SJCRH30 (cell line): ENCODE measurements around the gene ZNF860. TPM values are rescaled to one million over a fixed set of nuclear protein-coding genes. Genes with fewer than 3 reads are reported as not detected.
"Not testable (repeated sequence)": the region's sequence is repeated elsewhere in the genome, so short reads cannot be mapped to it uniquely, and the experiment has no call there.

ENCODE experiments used
- DNase-seq, 2 experiments: peaks; one replicate each; pipeline ENCODE4 v3.0.0-alpha.2; 2015 to 2020
- H3K27ac ChIP-seq: fragments of 250-450 bp; sonication (Bioruptor Pico); 2 replicates; pipeline ENCODE4 v1.5.1; 2020; ENCODE audit warnings: mild to moderate bottlenecking, moderate library complexity
- H3K27me3 ChIP-seq: fragments of 250-450 bp; sonication (Bioruptor Pico); 2 replicates; pipeline ENCODE4 v1.5.1; 2020; ENCODE audit warnings: mild to moderate bottlenecking, moderate library complexity
- H3K36me3 ChIP-seq: fragments of 250-450 bp; sonication (Bioruptor Pico); 2 replicates; pipeline ENCODE4 v1.5.1; 2020; ENCODE audit warnings: mild to moderate bottlenecking, moderate library complexity
- H3K4me1 ChIP-seq: fragments of 250-450 bp; sonication (Bioruptor Pico); 2 replicates; pipeline ENCODE4 v1.5.1; 2020; ENCODE audit warnings: mild to moderate bottlenecking, moderate library complexity
- H3K4me3 ChIP-seq: fragments of 250-450 bp; sonication (Bioruptor Pico); 2 replicates; pipeline ENCODE4 v1.5.1; 2020; ENCODE audit warnings: mild to moderate bottlenecking, moderate library complexity
- H3K9me3 ChIP-seq: fragments of 250-450 bp; sonication (Bioruptor Pico); replicated peaks from 2 replicates; pipeline ENCODE4 v1.5.1; 2020; ENCODE audit warnings: mild to moderate bottlenecking, moderate library complexity
- total RNA-seq: library from RNA; depleted of rRNA; stranded (reverse); fragments of >200 nt; shearing (Covaris generic); gene quantifications from 2 replicates; pipeline ENCODE4 v1.2.3, GENCODE V29; 2014

The ZNF860 gene
- total RNA-seq, 1 experiment from 2014 or later = 0.06 TPM

DNA sequence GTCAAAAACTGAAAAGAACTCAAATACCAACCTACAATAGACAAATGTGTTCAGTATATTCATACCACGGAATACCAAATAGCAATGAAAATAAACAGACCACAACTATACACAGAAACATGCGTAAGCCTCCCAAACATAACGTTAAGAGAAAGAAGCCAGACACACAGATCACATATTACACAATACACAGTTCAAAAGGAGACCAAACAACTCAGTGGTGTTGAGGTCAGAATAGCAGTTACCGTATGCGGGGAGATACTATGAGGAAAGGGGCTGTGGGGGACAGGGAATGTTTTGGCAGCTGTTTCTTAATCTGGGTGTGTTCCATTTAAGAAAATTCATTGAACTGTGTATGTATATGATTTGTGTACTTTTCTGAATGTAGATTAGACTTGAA, 7.1 kb upstream of the ZNF860 start:
- DNase-seq = peak; percentile 4 to 17
- H3K4me3 ChIP-seq = no peak overlapping the region
- no peaks in the 10 kb centered on the region for H3K9me3 ChIP-seq
- H3K27me3 ChIP-seq = no peaks in the 10 kb centered on the region
- no peak overlapping the region for H3K27ac ChIP-seq
- no peaks in the 10 kb centered on the region for H3K36me3 ChIP-seq
- peaks cover 3% of the 10 kb centered on the region; the same call in 1 of the 2 replicates for H3K4me1 ChIP-seq

- no peaks in the 10 kb centered on the region for H3K36me3 ChIP-seq
- no peak for DNase-seq
- H3K27me3 ChIP-seq = no peaks in the 10 kb centered on the region
- no peak overlapping the region for H3K27ac ChIP-seq
- H3K4me3 ChIP-seq = no peak overlapping the region
- 0 out of 2 replicates have a peak, but pooled peaks cover 3% of the 10 kb centered on the region for H3K4me1 ChIP-seq
- H3K9me3 ChIP-seq = no peaks in the 10 kb centered on the region
Observed at GRCh38 chr3:31974964-31975363, 6.6 kb upstream of the ZNF860 start.

GRCh38 chr3:31976302-31976701, 5.2 kb upstream of the ZNF860 start:
- H3K4me3 ChIP-seq = no peak overlapping the region
- no peaks in the 10 kb centered on the region for H3K36me3 ChIP-seq
- no peak for DNase-seq
- 0 out of 2 replicates have a peak, but pooled peaks cover 3% of the 10 kb centered on the region for H3K4me1 ChIP-seq
- no peaks in the 10 kb centered on the region for H3K27me3 ChIP-seq
- H3K27ac ChIP-seq = no peak overlapping the region
- H3K9me3 ChIP-seq = no peaks in the 10 kb centered on the region

DNA sequence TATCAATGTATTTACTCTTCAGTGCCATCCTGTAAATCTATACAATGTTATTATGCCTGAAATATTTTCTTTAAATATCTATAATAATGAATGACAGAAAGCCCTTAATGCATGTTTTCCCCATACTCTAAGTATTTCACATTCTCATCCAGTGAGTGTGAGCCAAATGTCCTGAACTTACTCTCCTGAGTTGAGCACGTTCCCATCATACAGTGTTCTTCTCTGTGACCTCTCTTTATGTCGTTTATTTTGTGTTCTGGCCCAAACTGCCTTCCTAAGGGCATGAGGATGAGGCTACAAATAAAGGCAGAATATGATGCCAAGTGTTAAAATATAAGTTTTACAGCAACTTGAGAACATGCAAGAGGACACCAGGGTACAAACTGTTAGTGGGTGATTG, 3.8 kb upstream of the ZNF860 start:
- Histone ChIP-seq H3K36me3 (no peaks in the 10 kb centered on the region), H3K27ac (no peak overlapping the region), H3K4me1 (0 out of 2 replicates have a peak, but pooled peaks cover 3% of the 10 kb centered on the region), H3K27me3 (no peaks in the 10 kb centered on the region), H3K9me3 (no peaks in the 10 kb centered on the region), H3K4me3 (no peak overlapping the region)
- DNase-seq = no peak

- no peak overlapping the region for H3K27ac ChIP-seq
- no peak overlapping the region for H3K4me3 ChIP-seq
- no peaks in the 10 kb centered on the region for H3K36me3 ChIP-seq
- no peaks in the 10 kb centered on the region for H3K9me3 ChIP-seq
- no peak for DNase-seq
- H3K27me3 ChIP-seq = no peaks in the 10 kb centered on the region
- 0 out of 2 replicates have a peak, but pooled peaks cover 3% of the 10 kb centered on the region for H3K4me1 ChIP-seq
Observed at GRCh38 chr3:31978553-31978952, 3.0 kb upstream of the ZNF860 start.

GRCh38 chr3:31979001-31979697, 2.4 kb upstream of the ZNF860 start:
- Histone ChIP-seq H3K4me3 (no peak overlapping the region), H3K27ac (no peak overlapping the region), H3K36me3 (no peaks in the 10 kb centered on the region), H3K27me3 (no peaks in the 10 kb centered on the region), H3K4me1 (0 out of 2 replicates have a peak, but pooled peaks cover 3% of the 10 kb centered on the region), H3K9me3 (no peaks in the 10 kb centered on the region)
- no peak for DNase-seq

DNA sequence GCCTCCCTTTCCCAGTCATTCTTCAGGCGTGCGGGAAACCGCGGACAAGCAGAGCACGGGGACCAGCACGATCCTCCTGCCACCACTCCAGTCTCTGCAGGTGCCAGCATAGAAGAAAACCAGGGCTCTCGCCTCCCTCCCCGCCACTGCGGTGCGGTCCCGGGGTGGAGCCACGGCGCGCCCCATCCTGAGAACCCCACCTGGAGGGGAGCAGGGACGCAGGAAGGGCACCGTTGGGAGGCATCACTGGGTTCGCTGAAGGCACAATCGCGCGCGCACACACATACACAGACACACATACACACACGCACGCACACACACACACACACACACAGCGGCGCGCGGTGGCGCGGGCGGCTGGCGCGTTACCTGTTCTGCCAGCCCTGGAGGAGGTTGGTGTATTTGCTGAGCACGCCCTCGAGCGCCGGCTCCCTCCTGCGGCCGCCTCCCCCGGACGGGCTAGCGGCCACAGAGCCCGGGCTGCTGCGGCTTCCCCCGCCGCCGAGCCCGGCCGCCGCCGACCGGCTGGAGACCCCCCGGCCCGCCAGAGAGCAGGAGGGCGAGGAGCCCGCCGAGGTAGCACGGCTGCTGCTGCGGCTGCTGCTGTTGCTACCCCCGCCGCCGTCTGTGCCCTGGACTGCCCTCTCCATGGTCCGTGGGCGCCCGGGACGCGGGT, 882 bp upstream of the ZNF860 start:
- Histone ChIP-seq H3K4me3 (peak overlapping the region; percentile 59), H3K27ac (no peak overlapping the region), H3K4me1 (no peaks in the 10 kb centered on the region), H3K27me3 (no peaks in the 10 kb centered on the region), H3K36me3 (no peaks in the 10 kb centered on the region), H3K9me3 (no peaks in the 10 kb centered on the region)
- no peak for DNase-seq

GRCh38 chr3:31984321-31984720, 2.8 kb downstream of the ZNF860 start:
- H3K27ac ChIP-seq = no peak overlapping the region
- no peaks in the 10 kb centered on the region for H3K9me3 ChIP-seq
- H3K4me3 ChIP-seq = no peak overlapping the region
- H3K36me3 ChIP-seq = no peaks in the 10 kb centered on the region
- no peaks in the 10 kb centered on the region for H3K27me3 ChIP-seq
- H3K4me1 ChIP-seq = no peaks in the 10 kb centered on the region
- DNase-seq = no peak

DNA sequence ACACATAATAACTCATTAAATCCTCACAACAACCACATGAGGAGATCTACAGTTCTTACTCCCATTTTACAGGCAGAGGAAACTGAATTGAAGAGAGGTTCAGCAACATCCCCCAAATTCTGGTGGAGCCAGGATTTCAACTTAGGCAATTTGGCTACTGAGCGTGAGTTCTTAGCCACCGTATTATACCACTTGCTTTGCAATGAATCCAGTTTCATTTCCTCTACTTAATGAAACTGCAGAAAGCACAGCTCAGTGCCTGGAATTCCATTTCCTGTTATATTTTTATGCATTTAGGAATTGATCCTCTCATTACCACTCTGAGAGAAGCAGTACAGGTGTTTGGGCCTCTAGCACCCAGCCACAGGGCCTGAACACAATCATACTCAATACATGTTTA, 4.3 kb downstream of the ZNF860 start:
- Histone ChIP-seq H3K4me1 (no peaks in the 10 kb centered on the region), H3K4me3 (no peak overlapping the region), H3K27me3 (no peaks in the 10 kb centered on the region), H3K27ac (no peak overlapping the region), H3K9me3 (no peaks in the 10 kb centered on the region), H3K36me3 (no peaks in the 10 kb centered on the region)
- no peak for DNase-seq

GRCh38 chr3:31988271-31988670, 6.7 kb downstream of the ZNF860 start:
- Histone ChIP-seq H3K27ac (no peak overlapping the region), H3K36me3 (no peaks in the 10 kb centered on the region), H3K9me3 (no peaks in the 10 kb centered on the region), H3K4me1 (no peaks in the 10 kb centered on the region), H3K27me3 (no peaks in the 10 kb centered on the region), H3K4me3 (no peak overlapping the region)
- no peak for DNase-seq

- not testable (repeated sequence) for H3K27ac ChIP-seq, H3K27me3 ChIP-seq, H3K4me1 ChIP-seq, DNase-seq, H3K9me3 ChIP-seq, H3K36me3 ChIP-seq, H3K4me3 ChIP-seq
Observed at GRCh38 chr3:31992995-31993394, 11.4 kb downstream of the ZNF860 start.

- H3K4me1 ChIP-seq = no peaks in the 10 kb centered on the region
- DNase-seq = no peak
- H3K9me3 ChIP-seq = no peaks in the 10 kb centered on the region
- no peaks in the 10 kb centered on the region for H3K36me3 ChIP-seq
- no peak overlapping the region for H3K27ac ChIP-seq
- no peak overlapping the region for H3K4me3 ChIP-seq
- H3K27me3 ChIP-seq = no peaks in the 10 kb centered on the region
Observed at GRCh38 chr3:31993843-31994242, 12.3 kb downstream of the ZNF860 start.

GRCh38 chr3:31995026-31995425, 13.5 kb downstream of the ZNF860 start:
- not testable (repeated sequence) for H3K9me3 ChIP-seq, H3K27ac ChIP-seq, H3K36me3 ChIP-seq, DNase-seq, H3K4me3 ChIP-seq, H3K27me3 ChIP-seq, H3K4me1 ChIP-seq

DNA sequence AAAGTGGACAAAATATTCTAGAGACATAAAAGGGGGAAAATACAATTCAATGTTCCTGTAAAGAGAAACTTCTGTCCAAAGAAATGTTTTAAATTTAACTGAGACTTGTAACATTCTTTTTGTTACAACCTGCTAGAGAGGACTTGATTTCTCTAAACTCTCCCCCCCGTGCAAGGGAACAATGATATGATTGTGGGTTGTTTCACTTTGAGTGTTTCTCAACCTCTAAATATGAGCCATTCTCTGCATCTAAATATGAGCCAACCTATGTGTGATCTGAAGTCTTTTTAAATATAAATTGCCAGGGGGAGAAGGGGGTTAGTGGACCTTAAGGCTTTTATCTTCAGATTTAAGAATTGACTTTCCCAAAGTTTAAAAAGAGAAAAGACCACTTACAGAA, 14.6 kb downstream of the ZNF860 start:
- H3K9me3 ChIP-seq = no peaks in the 10 kb centered on the region
- no peak for DNase-seq
- no peaks in the 10 kb centered on the region for H3K27me3 ChIP-seq
- H3K27ac ChIP-seq = no peak overlapping the region
- no peaks in the 10 kb centered on the region for H3K36me3 ChIP-seq
- H3K4me3 ChIP-seq = no peak overlapping the region
- no peaks in the 10 kb centered on the region for H3K4me1 ChIP-seq

- H3K27ac ChIP-seq = no peak overlapping the region
- H3K36me3 ChIP-seq = no peaks in the 10 kb centered on the region
- no peaks in the 10 kb centered on the region for H3K27me3 ChIP-seq
- H3K4me1 ChIP-seq = no peaks in the 10 kb centered on the region
- no peak for DNase-seq
- no peaks in the 10 kb centered on the region for H3K9me3 ChIP-seq
- no peak overlapping the region for H3K4me3 ChIP-seq
Observed at GRCh38 chr3:31997500-31997899, 15.9 kb downstream of the ZNF860 start.
